K562 (cell line): ENCODE measurements around the gene LYSMD1. TPM values are rescaled to one million over a fixed set of nuclear protein-coding genes. Genes with fewer than 3 reads are reported as not detected.
A peak's percentile ranks its signal among the peaks of the same experiment; 100 is the strongest.

Experiments used
- ESRRA ChIP-seq: fragments of 450-650 bp; IDR thresholded peaks from 2 replicates; pipeline ENCODE4 v1.6.1; 2014; ENCODE audit warnings: low read depth, mild to moderate bottlenecking, moderate library complexity, borderline replicate concordance
- HNRNPH1 ChIP-seq: fragments of 200-400 bp; formaldehyde crosslinking; optimal IDR thresholded peaks from 2 replicates; pipeline ENCODE3; 2017; ENCODE audit warnings: low read depth, mild to moderate bottlenecking, low read length, moderate library complexity
- NBN ChIP-seq: fragments of 450-650 bp; IDR thresholded peaks from 2 replicates; pipeline ENCODE4 v1.6.1; 2016; ENCODE audit warnings: low read depth, mild to moderate bottlenecking
- PHF20 ChIP-seq: fragments of 450-650 bp; IDR thresholded peaks from 2 replicates; pipeline ENCODE4 v1.6.1; 2018; ENCODE audit not compliant: partially characterized antibody
- RBM34 ChIP-seq: fragments of 200-400 bp; formaldehyde crosslinking; IDR thresholded peaks from 2 replicates; pipeline ENCODE4 v1.6.1; 2018; ENCODE audit warnings: low read length, borderline replicate concordance; ENCODE audit not compliant: insufficient read depth
- RFX5 ChIP-seq: IDR thresholded peaks from 2 replicates; pipeline ENCODE4 v1.6.1; 2011; ENCODE audit warnings: low read depth, mild to moderate bottlenecking, improper control_type of control experiment, low read length
- SP2 ChIP-seq: IDR thresholded peaks from 2 replicates; pipeline ENCODE4 v1.6.1; 2011; ENCODE audit warnings: mild to moderate bottlenecking, low read depth, low read length, moderate library complexity; ENCODE audit not compliant: poor library complexity, severe bottlenecking; ENCODE audit errors: extremely low read depth
- polyA plus RNA-seq, 8 experiments: library from polyadenylated mRNA; depleted of rRNA in 4 of 8; stranded (reverse) in 5 of 8; unstranded in 3 of 8; fragments of >200 nt; fragmentation: Nextera tagmentation in 2 of 8; fragmentation: Illumina TruSeq in 1 of 8; extraction: Ambion mirVana in 2 of 8; extraction: Trizol in 1 of 8; gene quantifications; 2 replicates each; pipeline versions ENCODE4 v1.2.1 to v1.2.3, GENCODE V29; 2011 to 2014; ENCODE audit warnings: inconsistent platforms in 1 of 8, missing spikeins in 1 of 8
- total RNA-seq, 7 experiments: library from RNA; depleted of rRNA in 6 of 7; stranded (reverse); fragments of >200 nt in 6 of 7; fragmentation: Illumina TruSeq in 2 of 7; extraction: Trizol in 2 of 7; gene quantifications; 2 replicates each; pipeline versions ENCODE4 v1.2.1 to v1.2.3, GENCODE V29; 2011 to 2021; ENCODE audit warnings: low replicate concordance in 1 of 7
- TF ChIP-seq, protein P1 (sequence below): fragments of 450-650 bp; IDR thresholded peaks from 2 replicates; pipeline ENCODE4 v1.6.1; 2017; ENCODE audit warnings: antibody characterized with exemption
- TF ChIP-seq, protein P2 (sequence below): sonication (generic); formaldehyde crosslinking; IDR thresholded peaks from 2 replicates; pipeline ENCODE4 v1.8.0; 2023; ENCODE audit warnings: missing genetic modification reagents, mild to moderate bottlenecking, borderline replicate concordance
- TF ChIP-seq, protein P3 (sequence below): fragments of 450-650 bp; IDR thresholded peaks from 2 replicates; pipeline ENCODE4 v1.6.1; 2018; ENCODE audit warnings: mild to moderate bottlenecking, low read depth; ENCODE audit not compliant: partially characterized antibody
- TF ChIP-seq, protein P4 (sequence below): sonication (generic); formaldehyde crosslinking; IDR thresholded peaks from 2 replicates; pipeline ENCODE4 v1.8.1; 2023; ENCODE audit warnings: mild to moderate bottlenecking, missing genetic modification reagents

LYSMD1 gene
- total and polyA plus RNA-seq, 9 of the 15 experiments (the other 6 are each of a cell fraction or from before 2014, with no cell fraction given), result 2.2 to 9.4 (median 6.0) TPM

DNA sequence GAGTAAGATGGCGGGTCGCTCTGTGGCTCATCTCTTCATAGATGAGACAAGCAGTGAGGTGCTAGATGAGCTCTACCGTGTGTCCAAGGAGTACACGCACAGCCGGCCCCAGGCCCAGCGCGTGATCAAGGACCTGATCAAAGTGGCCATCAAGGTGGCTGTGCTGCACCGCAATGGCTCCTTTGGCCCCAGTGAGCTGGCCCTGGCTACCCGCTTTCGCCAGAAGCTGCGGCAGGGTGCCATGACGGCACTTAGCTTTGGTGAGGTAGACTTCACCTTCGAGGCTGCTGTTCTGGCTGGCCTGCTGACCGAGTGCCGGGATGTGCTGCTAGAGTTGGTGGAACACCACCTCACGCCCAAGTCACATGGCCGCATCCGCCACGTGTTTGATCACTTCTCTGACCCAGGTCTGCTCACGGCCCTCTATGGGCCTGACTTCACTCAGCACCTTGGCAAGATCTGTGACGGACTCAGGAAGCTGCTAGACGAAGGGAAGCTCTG, 6.9 kb downstream of the LYSMD1 start (continued):
- TF ChIP-seq RBM34, result no peak
- no peak for TF ChIP-seq PHF20
- TF ChIP-seq, protein P1, sequence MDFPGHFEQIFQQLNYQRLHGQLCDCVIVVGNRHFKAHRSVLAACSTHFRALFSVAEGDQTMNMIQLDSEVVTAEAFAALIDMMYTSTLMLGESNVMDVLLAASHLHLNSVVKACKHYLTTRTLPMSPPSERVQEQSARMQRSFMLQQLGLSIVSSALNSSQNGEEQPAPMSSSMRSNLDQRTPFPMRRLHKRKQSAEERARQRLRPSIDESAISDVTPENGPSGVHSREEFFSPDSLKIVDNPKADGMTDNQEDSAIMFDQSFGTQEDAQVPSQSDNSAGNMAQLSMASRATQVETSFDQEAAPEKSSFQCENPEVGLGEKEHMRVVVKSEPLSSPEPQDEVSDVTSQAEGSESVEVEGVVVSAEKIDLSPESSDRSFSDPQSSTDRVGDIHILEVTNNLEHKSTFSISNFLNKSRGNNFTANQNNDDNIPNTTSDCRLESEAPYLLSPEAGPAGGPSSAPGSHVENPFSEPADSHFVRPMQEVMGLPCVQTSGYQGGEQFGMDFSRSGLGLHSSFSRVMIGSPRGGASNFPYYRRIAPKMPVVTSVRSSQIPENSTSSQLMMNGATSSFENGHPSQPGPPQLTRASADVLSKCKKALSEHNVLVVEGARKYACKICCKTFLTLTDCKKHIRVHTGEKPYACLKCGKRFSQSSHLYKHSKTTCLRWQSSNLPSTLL, result no peak
- TF ChIP-seq, protein P2, sequence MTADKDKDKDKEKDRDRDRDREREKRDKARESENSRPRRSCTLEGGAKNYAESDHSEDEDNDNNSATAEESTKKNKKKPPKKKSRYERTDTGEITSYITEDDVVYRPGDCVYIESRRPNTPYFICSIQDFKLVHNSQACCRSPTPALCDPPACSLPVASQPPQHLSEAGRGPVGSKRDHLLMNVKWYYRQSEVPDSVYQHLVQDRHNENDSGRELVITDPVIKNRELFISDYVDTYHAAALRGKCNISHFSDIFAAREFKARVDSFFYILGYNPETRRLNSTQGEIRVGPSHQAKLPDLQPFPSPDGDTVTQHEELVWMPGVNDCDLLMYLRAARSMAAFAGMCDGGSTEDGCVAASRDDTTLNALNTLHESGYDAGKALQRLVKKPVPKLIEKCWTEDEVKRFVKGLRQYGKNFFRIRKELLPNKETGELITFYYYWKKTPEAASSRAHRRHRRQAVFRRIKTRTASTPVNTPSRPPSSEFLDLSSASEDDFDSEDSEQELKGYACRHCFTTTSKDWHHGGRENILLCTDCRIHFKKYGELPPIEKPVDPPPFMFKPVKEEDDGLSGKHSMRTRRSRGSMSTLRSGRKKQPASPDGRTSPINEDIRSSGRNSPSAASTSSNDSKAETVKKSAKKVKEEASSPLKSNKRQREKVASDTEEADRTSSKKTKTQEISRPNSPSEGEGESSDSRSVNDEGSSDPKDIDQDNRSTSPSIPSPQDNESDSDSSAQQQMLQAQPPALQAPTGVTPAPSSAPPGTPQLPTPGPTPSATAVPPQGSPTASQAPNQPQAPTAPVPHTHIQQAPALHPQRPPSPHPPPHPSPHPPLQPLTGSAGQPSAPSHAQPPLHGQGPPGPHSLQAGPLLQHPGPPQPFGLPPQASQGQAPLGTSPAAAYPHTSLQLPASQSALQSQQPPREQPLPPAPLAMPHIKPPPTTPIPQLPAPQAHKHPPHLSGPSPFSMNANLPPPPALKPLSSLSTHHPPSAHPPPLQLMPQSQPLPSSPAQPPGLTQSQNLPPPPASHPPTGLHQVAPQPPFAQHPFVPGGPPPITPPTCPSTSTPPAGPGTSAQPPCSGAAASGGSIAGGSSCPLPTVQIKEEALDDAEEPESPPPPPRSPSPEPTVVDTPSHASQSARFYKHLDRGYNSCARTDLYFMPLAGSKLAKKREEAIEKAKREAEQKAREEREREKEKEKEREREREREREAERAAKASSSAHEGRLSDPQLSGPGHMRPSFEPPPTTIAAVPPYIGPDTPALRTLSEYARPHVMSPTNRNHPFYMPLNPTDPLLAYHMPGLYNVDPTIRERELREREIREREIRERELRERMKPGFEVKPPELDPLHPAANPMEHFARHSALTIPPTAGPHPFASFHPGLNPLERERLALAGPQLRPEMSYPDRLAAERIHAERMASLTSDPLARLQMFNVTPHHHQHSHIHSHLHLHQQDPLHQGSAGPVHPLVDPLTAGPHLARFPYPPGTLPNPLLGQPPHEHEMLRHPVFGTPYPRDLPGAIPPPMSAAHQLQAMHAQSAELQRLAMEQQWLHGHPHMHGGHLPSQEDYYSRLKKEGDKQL (CRISPR knock-in tag), result no peak
- TF ChIP-seq, protein P3, sequence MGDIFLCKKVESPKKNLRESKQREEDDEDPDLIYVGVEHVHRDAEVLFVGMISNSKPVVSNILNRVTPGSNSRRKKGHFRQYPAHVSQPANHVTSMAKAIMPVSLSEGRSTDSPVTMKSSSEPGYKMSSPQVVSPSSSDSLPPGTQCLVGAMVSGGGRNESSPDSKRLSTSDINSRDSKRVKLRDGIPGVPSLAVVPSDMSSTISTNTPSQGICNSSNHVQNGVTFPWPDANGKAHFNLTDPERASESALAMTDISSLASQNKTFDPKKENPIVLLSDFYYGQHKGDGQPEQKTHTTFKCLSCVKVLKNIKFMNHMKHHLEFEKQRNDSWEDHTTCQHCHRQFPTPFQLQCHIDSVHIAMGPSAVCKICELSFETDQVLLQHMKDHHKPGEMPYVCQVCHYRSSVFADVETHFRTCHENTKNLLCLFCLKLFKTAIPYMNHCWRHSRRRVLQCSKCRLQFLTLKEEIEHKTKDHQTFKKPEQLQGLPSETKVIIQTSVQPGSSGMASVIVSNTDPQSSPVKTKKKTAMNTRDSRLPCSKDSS, result no peak
- TF ChIP-seq, protein P4, sequence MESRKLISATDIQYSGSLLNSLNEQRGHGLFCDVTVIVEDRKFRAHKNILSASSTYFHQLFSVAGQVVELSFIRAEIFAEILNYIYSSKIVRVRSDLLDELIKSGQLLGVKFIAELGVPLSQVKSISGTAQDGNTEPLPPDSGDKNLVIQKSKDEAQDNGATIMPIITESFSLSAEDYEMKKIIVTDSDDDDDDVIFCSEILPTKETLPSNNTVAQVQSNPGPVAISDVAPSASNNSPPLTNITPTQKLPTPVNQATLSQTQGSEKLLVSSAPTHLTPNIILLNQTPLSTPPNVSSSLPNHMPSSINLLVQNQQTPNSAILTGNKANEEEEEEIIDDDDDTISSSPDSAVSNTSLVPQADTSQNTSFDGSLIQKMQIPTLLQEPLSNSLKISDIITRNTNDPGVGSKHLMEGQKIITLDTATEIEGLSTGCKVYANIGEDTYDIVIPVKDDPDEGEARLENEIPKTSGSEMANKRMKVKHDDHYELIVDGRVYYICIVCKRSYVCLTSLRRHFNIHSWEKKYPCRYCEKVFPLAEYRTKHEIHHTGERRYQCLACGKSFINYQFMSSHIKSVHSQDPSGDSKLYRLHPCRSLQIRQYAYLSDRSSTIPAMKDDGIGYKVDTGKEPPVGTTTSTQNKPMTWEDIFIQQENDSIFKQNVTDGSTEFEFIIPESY (CRISPR knock-in tag), result peak; percentile 40; the same call in 1 of the 2 replicates
- no peak for TF ChIP-seq RFX5
- no peak for TF ChIP-seq ESRRA
- no peak for TF ChIP-seq NBN
- TF ChIP-seq SP2, result no peak
- TF ChIP-seq HNRNPH1, result no peak
